Nephron progenitor cell (in vitro differentiated cells): ENCODE data around the gene SGMS1.
"Not testable (repeated sequence)": the region's sequence is repeated elsewhere in the genome, so short reads cannot be mapped to it uniquely, and the experiment has no call there.

ENCODE experiments used
- DNase-seq: peaks from one replicate; pipeline ENCODE4 v3.0.0; 2021
- H3K27ac Mint-ChIP-seq: 2 replicates; pipeline ENCODE4 v1.8.0; 2021; ENCODE audit warnings: mild to moderate bottlenecking, moderate library complexity, mixed read lengths
- H3K27me3 Mint-ChIP-seq: 2 replicates; pipeline ENCODE4 v1.8.0; 2021; ENCODE audit warnings: mild to moderate bottlenecking, low read depth, mixed read lengths; ENCODE audit not compliant: poor library complexity
- H3K36me3 Mint-ChIP-seq: 2 replicates; pipeline ENCODE4 v1.8.0; 2021; ENCODE audit warnings: low read depth, mixed read lengths
- H3K4me1 Mint-ChIP-seq: 2 replicates; pipeline ENCODE4 v1.8.0; 2021; ENCODE audit warnings: mixed read lengths
- H3K4me3 Mint-ChIP-seq: 2 replicates; pipeline ENCODE4 v1.8.0; 2021; ENCODE audit warnings: mild to moderate bottlenecking, moderate library complexity, mixed read lengths
- H3K9me3 Mint-ChIP-seq: 2 replicates; pipeline ENCODE4 v1.8.0; 2021; ENCODE audit warnings: mild to moderate bottlenecking, moderate library complexity, mixed read lengths
- CTCF ChIP-seq: fragments of 200-600 bp; sonication (generic); IDR thresholded peaks from 2 replicates; pipeline ENCODE4 v1.5.0; 2021; ENCODE audit warnings: antibody characterized with exemption

SGMS1 gene

GRCh38 chr10:50362547-50363125 is 261.1 kb downstream of the SGMS1 start:
- H3K27ac Mint-ChIP-seq, result no peak overlapping the region
- DNase-seq, result no peak

GRCh38 chr10:50361946-50362345 is 261.8 kb downstream of the SGMS1 start:
- Mint-ChIP-seq H3K27ac (no peak overlapping the region), H3K36me3 (no peaks in the 10 kb centered on the region), H3K4me3 (no peak overlapping the region), H3K4me1 (peaks cover 13% of the 10 kb centered on the region), H3K27me3 (no peaks in the 10 kb centered on the region), H3K9me3 (no peaks in the 10 kb centered on the region)
- no peak for TF ChIP-seq CTCF
- no peak for DNase-seq

More at GRCh38 chr10:50362547-50363125, 261.1 kb downstream of the SGMS1 start:
- no peaks in the 10 kb centered on the region for H3K27me3 Mint-ChIP-seq
- peaks cover 13% of the 10 kb centered on the region for H3K4me1 Mint-ChIP-seq
- H3K4me3 Mint-ChIP-seq, result no peak overlapping the region
- no peak for TF ChIP-seq CTCF
- H3K36me3 Mint-ChIP-seq, result no peaks in the 10 kb centered on the region
- H3K9me3 Mint-ChIP-seq, result no peaks in the 10 kb centered on the region

- Mint-ChIP-seq H3K27ac (peak overlapping the region; percentile 2), H3K4me1 (peaks cover 13% of the 10 kb centered on the region), H3K4me3 (no peak overlapping the region), H3K36me3 (peaks cover 2% of the 10 kb centered on the region), H3K9me3 (peaks cover 8% of the 10 kb centered on the region), H3K27me3 (no peaks in the 10 kb centered on the region)
- TF ChIP-seq CTCF, result no peak
- DNase-seq, result no peak
Measured at GRCh38 chr10:50360077-50360850, 263.5 kb downstream of the SGMS1 start.

- Mint-ChIP-seq H3K27ac (no peak overlapping the region), H3K9me3 (peaks cover 18% of the 10 kb centered on the region), H3K4me1 (peaks cover 13% of the 10 kb centered on the region), H3K36me3 (peaks cover 9% of the 10 kb centered on the region), H3K27me3 (no peaks in the 10 kb centered on the region), H3K4me3 (no peak overlapping the region)
- no peak for TF ChIP-seq CTCF
- DNase-seq, result no peak
Measured at GRCh38 chr10:50358925-50359687, 264.6 kb downstream of the SGMS1 start.

GRCh38 chr10:50358411-50358810 is 265.3 kb downstream of the SGMS1 start:
- Mint-ChIP-seq H3K27me3 (no peaks in the 10 kb centered on the region), H3K36me3 (peaks cover 9% of the 10 kb centered on the region), H3K27ac (no peak overlapping the region), H3K4me3 (no peak overlapping the region), H3K4me1 (peaks cover 13% of the 10 kb centered on the region), H3K9me3 (peaks cover 22% of the 10 kb centered on the region)
- no peak for TF ChIP-seq CTCF
- no peak for DNase-seq

- H3K4me1 Mint-ChIP-seq, H3K27me3 Mint-ChIP-seq, H3K27ac Mint-ChIP-seq, DNase-seq, H3K4me3 Mint-ChIP-seq: not testable (repeated sequence)
- H3K9me3 Mint-ChIP-seq, result peaks cover 28% of the 10 kb centered on the region
- peaks cover 13% of the 10 kb centered on the region for H3K36me3 Mint-ChIP-seq
Measured at GRCh38 chr10:50356481-50356832, 267.3 kb downstream of the SGMS1 start.

- H3K4me3 Mint-ChIP-seq, DNase-seq, H3K27me3 Mint-ChIP-seq, H3K27ac Mint-ChIP-seq, H3K4me1 Mint-ChIP-seq: not testable (repeated sequence)
- H3K9me3 Mint-ChIP-seq, result peaks cover 28% of the 10 kb centered on the region
- H3K36me3 Mint-ChIP-seq, result peaks cover 19% of the 10 kb centered on the region
Measured at GRCh38 chr10:50355693-50356480, 267.9 kb downstream of the SGMS1 start.
